ENCODE data around the gene NPNT. TPM values are rescaled to one million over a fixed set of nuclear protein-coding genes. Genes with fewer than 3 reads are reported as not detected.

NPNT gene
- total RNA-seq, 1 experiment from 2014 or later = 1.4 TPM

- peaks cover 79% of the 10 kb centered on the region for H3K4me1 Mint-ChIP-seq
- H3K27ac Mint-ChIP-seq = no peak overlapping the region
- H3K36me3 Mint-ChIP-seq = no peaks in the 10 kb centered on the region
- POLR2A ChIA-PET = no interaction called here
- no peak overlapping the region for H3K4me3 Mint-ChIP-seq
- no peaks in the 10 kb centered on the region for H3K9me3 Mint-ChIP-seq
- CTCF ChIA-PET = no interaction called here
- no peak for ATAC-seq
- no peak for DNase-seq (ENCODE audit: low spot score)
- TF ChIP-seq, protein P1, sequence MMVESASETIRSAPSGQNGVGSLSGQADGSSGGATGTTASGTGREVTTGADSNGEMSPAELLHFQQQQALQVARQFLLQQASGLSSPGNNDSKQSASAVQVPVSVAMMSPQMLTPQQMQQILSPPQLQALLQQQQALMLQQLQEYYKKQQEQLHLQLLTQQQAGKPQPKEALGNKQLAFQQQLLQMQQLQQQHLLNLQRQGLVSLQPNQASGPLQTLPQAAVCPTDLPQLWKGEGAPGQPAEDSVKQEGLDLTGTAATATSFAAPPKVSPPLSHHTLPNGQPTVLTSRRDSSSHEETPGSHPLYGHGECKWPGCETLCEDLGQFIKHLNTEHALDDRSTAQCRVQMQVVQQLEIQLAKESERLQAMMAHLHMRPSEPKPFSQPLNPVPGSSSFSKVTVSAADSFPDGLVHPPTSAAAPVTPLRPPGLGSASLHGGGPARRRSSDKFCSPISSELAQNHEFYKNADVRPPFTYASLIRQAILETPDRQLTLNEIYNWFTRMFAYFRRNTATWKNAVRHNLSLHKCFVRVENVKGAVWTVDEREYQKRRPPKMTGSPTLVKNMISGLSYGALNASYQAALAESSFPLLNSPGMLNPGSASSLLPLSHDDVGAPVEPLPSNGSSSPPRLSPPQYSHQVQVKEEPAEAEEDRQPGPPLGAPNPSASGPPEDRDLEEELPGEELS (CRISPR knock-in tag; IDR thresholded peaks at IDR 0.05) = no peak
- TF ChIP-seq SMAD4 (CRISPR knock-in tag; IDR thresholded peaks at IDR 0.05) (no peak), CTCF (IDR thresholded peaks at IDR 0.05) (no peak), ERG (CRISPR knock-in tag; IDR thresholded peaks at IDR 0.05) (no peak), RORB (CRISPR knock-in tag; IDR thresholded peaks at IDR 0.05) (no peak), ESRRA (CRISPR knock-in tag; IDR thresholded peaks at IDR 0.05; ENCODE audit: borderline replicate concordance) (no peak), ZBTB21 (CRISPR knock-in tag; IDR thresholded peaks at IDR 0.05; ENCODE audit: borderline replicate concordance) (no peak), IRF2 (CRISPR knock-in tag; IDR thresholded peaks at IDR 0.05; ENCODE audit: borderline replicate concordance, low read depth) (no peak), ZNF281 (CRISPR knock-in tag; IDR thresholded peaks at IDR 0.05) (no peak), FOXK1 (CRISPR knock-in tag; IDR thresholded peaks at IDR 0.05) (no peak), ZNF416 (CRISPR knock-in tag; IDR thresholded peaks at IDR 0.05) (no peak), FOXJ3 (CRISPR knock-in tag; IDR thresholded peaks at IDR 0.05; ENCODE audit: borderline replicate concordance) (no peak), PRRX2 (CRISPR knock-in tag; IDR thresholded peaks at IDR 0.05) (no peak), TEAD1 (CRISPR knock-in tag; IDR thresholded peaks at IDR 0.05) (no peak), OVOL2 (CRISPR knock-in tag; IDR thresholded peaks at IDR 0.05; ENCODE audit: borderline replicate concordance) (no peak)
- TF ChIP-seq, protein P2, sequence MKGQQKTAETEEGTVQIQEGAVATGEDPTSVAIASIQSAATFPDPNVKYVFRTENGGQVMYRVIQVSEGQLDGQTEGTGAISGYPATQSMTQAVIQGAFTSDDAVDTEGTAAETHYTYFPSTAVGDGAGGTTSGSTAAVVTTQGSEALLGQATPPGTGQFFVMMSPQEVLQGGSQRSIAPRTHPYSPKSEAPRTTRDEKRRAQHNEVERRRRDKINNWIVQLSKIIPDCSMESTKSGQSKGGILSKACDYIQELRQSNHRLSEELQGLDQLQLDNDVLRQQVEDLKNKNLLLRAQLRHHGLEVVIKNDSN (CRISPR knock-in tag; IDR thresholded peaks at IDR 0.05) = no peak
- TF ChIP-seq, protein P3, sequence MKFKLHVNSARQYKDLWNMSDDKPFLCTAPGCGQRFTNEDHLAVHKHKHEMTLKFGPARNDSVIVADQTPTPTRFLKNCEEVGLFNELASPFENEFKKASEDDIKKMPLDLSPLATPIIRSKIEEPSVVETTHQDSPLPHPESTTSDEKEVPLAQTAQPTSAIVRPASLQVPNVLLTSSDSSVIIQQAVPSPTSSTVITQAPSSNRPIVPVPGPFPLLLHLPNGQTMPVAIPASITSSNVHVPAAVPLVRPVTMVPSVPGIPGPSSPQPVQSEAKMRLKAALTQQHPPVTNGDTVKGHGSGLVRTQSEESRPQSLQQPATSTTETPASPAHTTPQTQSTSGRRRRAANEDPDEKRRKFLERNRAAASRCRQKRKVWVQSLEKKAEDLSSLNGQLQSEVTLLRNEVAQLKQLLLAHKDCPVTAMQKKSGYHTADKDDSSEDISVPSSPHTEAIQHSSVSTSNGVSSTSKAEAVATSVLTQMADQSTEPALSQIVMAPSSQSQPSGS (CRISPR knock-in tag; IDR thresholded peaks at IDR 0.05; ENCODE audit: borderline replicate concordance, low read depth) = no peak
- H3K27me3 Mint-ChIP-seq (ENCODE audit: low read depth) = no peaks in the 10 kb centered on the region
These were observed 74.3 kb downstream of the NPNT start for GRCh38 chr4:105969575-105969974.
